HG03175 (cell line): ENCODE data around the gene ME3.
"Not testable (repeated sequence)": the region's sequence is repeated elsewhere in the genome, so short reads cannot be mapped to it uniquely, and the experiment has no call there.

ENCODE experiments used
- ATAC-seq: cut with Tn5 transposase; IDR thresholded peaks from one replicate; pipeline ENCODE4 v1.9.1; 2021; ENCODE audit warnings: mild to moderate bottlenecking, moderate library complexity; ENCODE audit not compliant: unreplicated experiment

The ME3 gene

GRCh38 chr11:86443415-86443814 is 229.0 kb downstream of the ME3 start:
- ATAC-seq, result no peak

GRCh38 chr11:86442827-86443226 is 229.6 kb downstream of the ME3 start:
- ATAC-seq, result no peak

- ATAC-seq, result no peak
Measured at GRCh38 chr11:86442420-86442819, 230.0 kb downstream of the ME3 start.

GRCh38 chr11:86440843-86441242 is 231.6 kb downstream of the ME3 start:
- no peak for ATAC-seq

- no peak for ATAC-seq
Measured at GRCh38 chr11:86440305-86440716, 232.1 kb downstream of the ME3 start.

GRCh38 chr11:86438685-86439084 is 233.7 kb downstream of the ME3 start:
- no peak for ATAC-seq

GRCh38 chr11:86435711-86436110 is 236.7 kb downstream of the ME3 start:
- ATAC-seq, result no peak

GRCh38 chr11:86433361-86434095 is 238.9 kb downstream of the ME3 start:
- ATAC-seq, result not testable (repeated sequence)

GRCh38 chr11:86431258-86431657 is 241.2 kb downstream of the ME3 start:
- no peak for ATAC-seq

- no peak for ATAC-seq
Measured at GRCh38 chr11:86427441-86427840, 245.0 kb downstream of the ME3 start.

GRCh38 chr11:86423488-86423887 is 248.9 kb downstream of the ME3 start:
- not testable (repeated sequence) for ATAC-seq

GRCh38 chr11:86422371-86422770 is 250.0 kb downstream of the ME3 start:
- ATAC-seq, result no peak

- ATAC-seq, result no peak
Measured at GRCh38 chr11:86421946-86422345, 250.5 kb downstream of the ME3 start.

GRCh38 chr11:86418917-86419316 is 253.5 kb downstream of the ME3 start:
- ATAC-seq, result no peak

GRCh38 chr11:86418513-86418912 is 253.9 kb downstream of the ME3 start:
- no peak for ATAC-seq

GRCh38 chr11:86418106-86418505 is 254.3 kb downstream of the ME3 start:
- no peak for ATAC-seq

GRCh38 chr11:86416951-86417350 is 255.5 kb downstream of the ME3 start:
- ATAC-seq, result not testable (repeated sequence)

GRCh38 chr11:86416494-86416893 is 255.9 kb downstream of the ME3 start:
- no peak for ATAC-seq

GRCh38 chr11:86415026-86415425 is 257.4 kb downstream of the ME3 start:
- no peak for ATAC-seq

GRCh38 chr11:86414032-86414431 is 258.4 kb downstream of the ME3 start:
- ATAC-seq, result no peak

GRCh38 chr11:86408845-86409244 is 263.6 kb downstream of the ME3 start:
- no peak for ATAC-seq

- no peak for ATAC-seq
Measured at GRCh38 chr11:86403458-86403857, 269.0 kb downstream of the ME3 start.

GRCh38 chr11:86398106-86398505 is 274.3 kb downstream of the ME3 start:
- no peak for ATAC-seq
